ENCODE data around the gene SLC24A4. TPM values are rescaled to one million over a fixed set of nuclear protein-coding genes. Genes with fewer than 3 reads are reported as not detected.

SLC24A4 gene
- polyA plus RNA-seq = under 1 TPM in 2 of 4 donors, not detected in 2; 0.16 to 0.31 TPM
- long read RNA-seq, donor 1 = 0 reads
- long read RNA-seq, donor 2 = 0 reads
- long read RNA-seq, donor 3 = 0 reads
- long read RNA-seq, donor 4 = 0 reads
- long read RNA-seq, donor 5 = 0 reads
- long read RNA-seq, donor 6 = 0 reads
- long read RNA-seq, donor 7 = 0 reads
- long read RNA-seq, donor 8 = 0 reads
- long read RNA-seq, donor 9 = 0 reads
- long read RNA-seq, donor 10 = 0 reads

GRCh38 chr14:92323011-92323915, at the start of gene SLC24A4:
TSS of gene SLC24A4 (plus strand) at chr14:92323165. CDS start at chr14:92323831, 666 bp downstream.
- H3K4me1 ChIP-seq (ENCODE audit: control insufficient read depth in 3 of 3, insufficient read depth in 2 of 3, low read depth in 1 of 3, low read length in 2 of 3) = no peaks in the 10 kb centered on the region
- H3K36me3 ChIP-seq (ENCODE audit: control insufficient read depth in 3 of 3, insufficient read depth in 2 of 3, low read depth in 1 of 3, low read length in 3 of 3) = no peaks in the 10 kb centered on the region
- peaks cover 12 to 64% (median 17%) of the 10 kb centered on the region in 3 donors for H3K27me3 ChIP-seq (ENCODE audit: control insufficient read depth in 3 of 3, insufficient read depth in 3 of 3, low read length in 3 of 3)
- WGBS, 3 donors = 1 to 4% (median 2%) methylated on average over 70 to 117 of the region's 117 CpGs
- no peaks in the 10 kb centered on the region for H3K9me3 ChIP-seq (ENCODE audit: control insufficient read depth in 2 of 2, insufficient read depth in 1 of 2, low read depth in 1 of 2, low read length in 1 of 2)
- FAIRE-seq (no peak), DNase-seq (peak in 1 of 2 donors; percentile 23)
- no peak within 1 kb of the TSS for H3K27ac ChIP-seq (ENCODE audit: low read depth in 1 of 3, low read length in 2 of 3)
- H3K4me3 ChIP-seq (ENCODE audit: low read depth in 1 of 3, low read length in 3 of 3) = peak within 1 kb of the TSS in 1 of 3 donors; percentile 18

GRCh38 chr14:92273166-92273565, 49.8 kb upstream of the SLC24A4 start:
- H3K36me3 ChIP-seq (ENCODE audit: control insufficient read depth in 3 of 3, insufficient read depth in 2 of 3, low read depth in 1 of 3, low read length in 3 of 3) = no peaks in the 10 kb centered on the region
- H3K27me3 ChIP-seq (ENCODE audit: control insufficient read depth in 3 of 3, insufficient read depth in 3 of 3, low read length in 3 of 3) = peaks cover 0 to 11% (median 0%) of the 10 kb centered on the region in 3 donors
- WGBS, 3 donors = 53 to 63% (median 62%) methylated on average over 2 of the region's 2 CpGs
- FAIRE-seq (no peak), DNase-seq (no peak)
- H3K9me3 ChIP-seq (ENCODE audit: control insufficient read depth in 2 of 2, insufficient read depth in 1 of 2, low read depth in 1 of 2, low read length in 1 of 2) = no peaks in the 10 kb centered on the region
- H3K27ac ChIP-seq (ENCODE audit: low read depth in 1 of 3, low read length in 2 of 3) = no peak overlapping the region
- no peak overlapping the region for H3K4me3 ChIP-seq (ENCODE audit: low read depth in 1 of 3, low read length in 3 of 3)
- H3K4me1 ChIP-seq (ENCODE audit: control insufficient read depth in 3 of 3, insufficient read depth in 2 of 3, low read depth in 1 of 3, low read length in 2 of 3) = no peaks in the 10 kb centered on the region

GRCh38 chr14:92274055-92274454, 48.9 kb upstream of the SLC24A4 start:
- FAIRE-seq = no peak

GRCh38 chr14:92276074-92276473, 46.9 kb upstream of the SLC24A4 start:
- DNase-seq (no peak), FAIRE-seq (no peak)
- Histone ChIP-seq H3K27ac (ENCODE audit: low read depth in 1 of 3, low read length in 2 of 3) (no peak overlapping the region), H3K4me1 (ENCODE audit: control insufficient read depth in 3 of 3, insufficient read depth in 2 of 3, low read depth in 1 of 3, low read length in 2 of 3) (no peaks in the 10 kb centered on the region), H3K9me3 (ENCODE audit: control insufficient read depth in 2 of 2, insufficient read depth in 1 of 2, low read depth in 1 of 2, low read length in 1 of 2) (no peaks in the 10 kb centered on the region), H3K27me3 (ENCODE audit: control insufficient read depth in 3 of 3, insufficient read depth in 3 of 3, low read length in 3 of 3) (peaks cover 0 to 11% (median 0%) of the 10 kb centered on the region in 3 donors), H3K36me3 (ENCODE audit: control insufficient read depth in 3 of 3, insufficient read depth in 2 of 3, low read depth in 1 of 3, low read length in 3 of 3) (no peaks in the 10 kb centered on the region), H3K4me3 (ENCODE audit: low read depth in 1 of 3, low read length in 3 of 3) (no peak overlapping the region)
- WGBS, 3 donors = 66 to 79% (median 77%) methylated on average over 7 of the region's 7 CpGs

More at GRCh38 chr14:92274055-92274454, 48.9 kb upstream of the SLC24A4 start:
- Histone ChIP-seq H3K36me3 (ENCODE audit: control insufficient read depth in 3 of 3, insufficient read depth in 2 of 3, low read depth in 1 of 3, low read length in 3 of 3) (no peaks in the 10 kb centered on the region), H3K9me3 (ENCODE audit: control insufficient read depth in 2 of 2, insufficient read depth in 1 of 2, low read depth in 1 of 2, low read length in 1 of 2) (no peaks in the 10 kb centered on the region), H3K4me1 (ENCODE audit: control insufficient read depth in 3 of 3, insufficient read depth in 2 of 3, low read depth in 1 of 3, low read length in 2 of 3) (no peaks in the 10 kb centered on the region), H3K27me3 (ENCODE audit: control insufficient read depth in 3 of 3, insufficient read depth in 3 of 3, low read length in 3 of 3) (peaks cover 0 to 11% (median 0%) of the 10 kb centered on the region in 3 donors), H3K27ac (ENCODE audit: low read depth in 1 of 3, low read length in 2 of 3) (no peak overlapping the region), H3K4me3 (ENCODE audit: low read depth in 1 of 3, low read length in 3 of 3) (no peak overlapping the region)
- no peak for DNase-seq
- WGBS, 3 donors = 79 to 85% (median 80%) methylated on average over 7 of the region's 7 CpGs

- WGBS, 3 donors = 74 to 87% (median 81%) methylated on average over 5 of the region's 5 CpGs
- Histone ChIP-seq H3K4me3 (ENCODE audit: low read depth in 1 of 3, low read length in 3 of 3) (no peak overlapping the region), H3K4me1 (ENCODE audit: control insufficient read depth in 3 of 3, insufficient read depth in 2 of 3, low read depth in 1 of 3, low read length in 2 of 3) (no peaks in the 10 kb centered on the region), H3K27me3 (ENCODE audit: control insufficient read depth in 3 of 3, insufficient read depth in 3 of 3, low read length in 3 of 3) (peaks cover 0 to 11% (median 0%) of the 10 kb centered on the region in 3 donors), H3K27ac (ENCODE audit: low read depth in 1 of 3, low read length in 2 of 3) (no peak overlapping the region), H3K9me3 (ENCODE audit: control insufficient read depth in 2 of 2, insufficient read depth in 1 of 2, low read depth in 1 of 2, low read length in 1 of 2) (no peaks in the 10 kb centered on the region), H3K36me3 (ENCODE audit: control insufficient read depth in 3 of 3, insufficient read depth in 2 of 3, low read depth in 1 of 3, low read length in 3 of 3) (no peaks in the 10 kb centered on the region)
- DNase-seq (no peak), FAIRE-seq (no peak)
Observed at GRCh38 chr14:92277031-92277430, 45.9 kb upstream of the SLC24A4 start.

GRCh38 chr14:92280554-92281262, 42.3 kb upstream of the SLC24A4 start:
- no peak for DNase-seq
- no peak for FAIRE-seq
- H3K4me3 ChIP-seq (ENCODE audit: low read depth in 1 of 3, low read length in 3 of 3) = no peak overlapping the region
- H3K27me3 ChIP-seq (ENCODE audit: control insufficient read depth in 3 of 3, insufficient read depth in 3 of 3, low read length in 3 of 3) = peaks cover 0 to 2% (median 0%) of the 10 kb centered on the region in 3 donors
- no peaks in the 10 kb centered on the region for H3K36me3 ChIP-seq (ENCODE audit: control insufficient read depth in 3 of 3, insufficient read depth in 2 of 3, low read depth in 1 of 3, low read length in 3 of 3)
- no peaks in the 10 kb centered on the region for H3K9me3 ChIP-seq (ENCODE audit: control insufficient read depth in 2 of 2, insufficient read depth in 1 of 2, low read depth in 1 of 2, low read length in 1 of 2)
- H3K4me1 ChIP-seq (ENCODE audit: control insufficient read depth in 3 of 3, insufficient read depth in 2 of 3, low read depth in 1 of 3, low read length in 2 of 3) = no peaks in the 10 kb centered on the region
- 70 to 79% (median 75%) methylated on average over 4 of the region's 4 CpGs for WGBS, 3 donors
- no peak overlapping the region for H3K27ac ChIP-seq (ENCODE audit: low read depth in 1 of 3, low read length in 2 of 3)

GRCh38 chr14:92282669-92283068, 40.3 kb upstream of the SLC24A4 start:
- FAIRE-seq = no peak

GRCh38 chr14:92285311-92285710, 37.7 kb upstream of the SLC24A4 start:
- Histone ChIP-seq H3K36me3 (ENCODE audit: control insufficient read depth in 3 of 3, insufficient read depth in 2 of 3, low read depth in 1 of 3, low read length in 3 of 3) (no peaks in the 10 kb centered on the region), H3K4me3 (ENCODE audit: low read depth in 1 of 3, low read length in 3 of 3) (no peak overlapping the region), H3K9me3 (ENCODE audit: control insufficient read depth in 2 of 2, insufficient read depth in 1 of 2, low read depth in 1 of 2, low read length in 1 of 2) (no peaks in the 10 kb centered on the region), H3K27ac (ENCODE audit: low read depth in 1 of 3, low read length in 2 of 3) (no peak overlapping the region), H3K27me3 (ENCODE audit: control insufficient read depth in 3 of 3, insufficient read depth in 3 of 3, low read length in 3 of 3) (peaks cover 0 to 7% (median 0%) of the 10 kb centered on the region in 3 donors), H3K4me1 (ENCODE audit: control insufficient read depth in 3 of 3, insufficient read depth in 2 of 3, low read depth in 1 of 3, low read length in 2 of 3) (no peaks in the 10 kb centered on the region)
- WGBS, 3 donors = 70 to 84% (median 74%) methylated on average over 3 of the region's 3 CpGs
- DNase-seq = no peak
- FAIRE-seq = no peak

More at GRCh38 chr14:92282669-92283068, 40.3 kb upstream of the SLC24A4 start:
- no peak overlapping the region for H3K4me3 ChIP-seq (ENCODE audit: low read depth in 1 of 3, low read length in 3 of 3)
- H3K4me1 ChIP-seq (ENCODE audit: control insufficient read depth in 3 of 3, insufficient read depth in 2 of 3, low read depth in 1 of 3, low read length in 2 of 3) = no peaks in the 10 kb centered on the region
- H3K9me3 ChIP-seq (ENCODE audit: control insufficient read depth in 2 of 2, insufficient read depth in 1 of 2, low read depth in 1 of 2, low read length in 1 of 2) = no peaks in the 10 kb centered on the region
- no peak overlapping the region for H3K27ac ChIP-seq (ENCODE audit: low read depth in 1 of 3, low read length in 2 of 3)
- H3K36me3 ChIP-seq (ENCODE audit: control insufficient read depth in 3 of 3, insufficient read depth in 2 of 3, low read depth in 1 of 3, low read length in 3 of 3) = no peaks in the 10 kb centered on the region
- no peak for DNase-seq
- WGBS, 3 donors = 30 to 74% (median 45%) methylated on average over 2 of the region's 2 CpGs
- no peaks in the 10 kb centered on the region for H3K27me3 ChIP-seq (ENCODE audit: control insufficient read depth in 3 of 3, insufficient read depth in 3 of 3, low read length in 3 of 3)
